Left kidney (tissue), 2 donors: Measurements from ENCODE around the gene MALT1. TPM values are rescaled to one million over a fixed set of nuclear protein-coding genes. Genes with fewer than 3 reads are reported as not detected.
"Not testable (repeated sequence)": the region's sequence is repeated elsewhere in the genome, so short reads cannot be mapped to it uniquely, and the experiment has no call there.

Experiments used
- DNase-seq: peaks from one replicate; pipeline ENCODE4 v3.0.0-alpha.2; 2013
- polyA plus RNA-seq: library from polyadenylated mRNA; unstranded; fragments of 120-200 nt; gene quantifications from one replicate; pipeline ENCODE4 v1.2.1, GENCODE V29; 2013; ENCODE audit not compliant: insufficient read length

MALT1 gene
- polyA plus RNA-seq, 1 donor = 42.6 TPM

GRCh38 chr18:58730618-58731017 is 59.4 kb downstream of the MALT1 start:
- no peak for DNase-seq

GRCh38 chr18:58732471-58732870 is 61.2 kb downstream of the MALT1 start:
- DNase-seq = no peak

- no peak for DNase-seq
Measured at GRCh38 chr18:58733866-58734265, 62.6 kb downstream of the MALT1 start.

- DNase-seq = no peak
Measured at GRCh38 chr18:58738322-58738721, 67.1 kb downstream of the MALT1 start.

GRCh38 chr18:58745914-58746313 is 74.6 kb downstream of the MALT1 start:
- no peak for DNase-seq

- DNase-seq = no peak
Measured at GRCh38 chr18:58748899-58749595, 77.8 kb downstream of the MALT1 start.

GRCh38 chr18:58753976-58754375 is 82.7 kb downstream of the MALT1 start:
- DNase-seq = no peak

GRCh38 chr18:58754544-58755068 is 83.3 kb downstream of the MALT1 start:
- no peak for DNase-seq

- no peak for DNase-seq
Measured at GRCh38 chr18:58755304-58756010, 84.2 kb downstream of the MALT1 start.

- no peak for DNase-seq
Measured at GRCh38 chr18:58756148-58756547, 84.9 kb downstream of the MALT1 start.

GRCh38 chr18:58756596-58757240 is 85.5 kb downstream of the MALT1 start:
- no peak for DNase-seq

GRCh38 chr18:58757351-58757750 is 86.1 kb downstream of the MALT1 start:
- DNase-seq = not testable (repeated sequence)

GRCh38 chr18:58758046-58758445 is 86.8 kb downstream of the MALT1 start:
- DNase-seq = no peak

GRCh38 chr18:58758606-58759005 is 87.3 kb downstream of the MALT1 start:
- no peak for DNase-seq

GRCh38 chr18:58761241-58761969 is 90.1 kb downstream of the MALT1 start:
- DNase-seq = no peak

GRCh38 chr18:58761970-58762780 is 90.9 kb downstream of the MALT1 start:
- DNase-seq = no peak

GRCh38 chr18:58762781-58763171 is 91.5 kb downstream of the MALT1 start:
- no peak for DNase-seq

GRCh38 chr18:58766164-58766563 is 94.9 kb downstream of the MALT1 start:
- no peak for DNase-seq

- no peak for DNase-seq
Measured at GRCh38 chr18:58766946-58767345, 95.7 kb downstream of the MALT1 start.

- DNase-seq = peak; percentile 66
Measured at GRCh38 chr18:58768293-58768974, 97.2 kb downstream of the MALT1 start.

- no peak for DNase-seq
Measured at GRCh38 chr18:58769321-58769720, 98.1 kb downstream of the MALT1 start.
